IPS-NIHi7 (cell line): ENCODE results near the gene UBE3A.

Experiments
- DNase-seq: peaks from one replicate; pipeline ENCODE4 v3.0.0; 2012; ENCODE audit warnings: mixed read lengths; ENCODE audit errors: extremely low spot score

The UBE3A gene

DNA sequence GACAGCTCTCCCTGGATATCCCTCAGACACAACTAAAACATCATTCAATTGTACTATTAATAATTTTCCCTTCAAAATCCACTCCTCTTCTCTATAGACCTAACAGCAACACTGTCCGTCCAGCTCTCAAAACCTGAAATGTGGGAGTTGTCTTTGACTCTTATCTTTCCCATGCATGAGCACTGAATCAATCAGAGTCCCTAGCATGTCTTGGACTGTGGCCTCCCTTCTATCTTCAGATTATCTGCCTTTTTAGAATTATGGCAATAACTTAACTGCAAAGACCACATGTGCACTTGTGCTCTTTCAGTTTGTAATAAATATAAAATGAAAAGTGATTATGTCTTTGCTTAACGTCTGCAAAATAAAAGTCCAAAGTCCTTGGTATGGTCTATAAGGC lies 107.0 kb downstream of the UBE3A start:
- DNase-seq: no peak

DNA sequence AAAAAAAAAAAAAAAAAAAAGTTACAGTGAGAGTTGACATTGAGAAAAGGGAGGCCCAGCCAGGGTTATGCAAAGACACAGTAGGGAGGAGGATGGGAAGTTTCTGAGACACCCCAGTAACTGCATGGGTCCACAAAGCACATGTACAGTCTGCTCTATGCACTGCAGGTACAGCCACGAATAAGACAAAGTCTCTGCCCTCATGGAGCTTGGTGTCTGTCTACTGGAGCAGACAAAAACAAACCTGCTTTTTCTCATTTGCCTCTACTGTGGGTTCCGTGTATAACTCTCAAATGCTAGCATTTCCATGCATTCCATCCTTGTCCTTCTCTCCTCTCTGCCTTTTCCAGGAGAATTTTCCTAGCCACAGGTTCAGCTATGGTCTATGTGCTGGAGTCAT lies 107.4 kb downstream of the UBE3A start:
- no peak for DNase-seq

DNA sequence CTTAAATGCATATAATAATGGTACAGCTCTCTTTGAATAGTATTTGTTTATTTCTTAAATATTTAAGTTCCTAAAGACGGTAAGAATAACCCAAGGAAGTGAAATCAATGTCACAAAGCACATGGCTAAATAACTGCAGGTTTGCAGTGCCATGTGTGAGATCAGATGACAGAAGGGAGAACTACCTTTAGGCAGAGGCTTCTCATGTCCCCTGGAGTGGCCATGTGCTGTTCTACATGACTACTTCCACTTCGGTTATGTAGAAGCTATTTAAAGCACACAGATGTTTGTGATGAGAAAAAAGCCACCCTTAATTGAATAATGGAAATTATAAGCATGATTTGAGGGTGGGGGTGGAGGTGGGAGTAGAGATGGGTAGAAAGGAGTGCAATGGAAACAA lies 109.1 kb downstream of the UBE3A start:
- DNase-seq: no peak

DNA sequence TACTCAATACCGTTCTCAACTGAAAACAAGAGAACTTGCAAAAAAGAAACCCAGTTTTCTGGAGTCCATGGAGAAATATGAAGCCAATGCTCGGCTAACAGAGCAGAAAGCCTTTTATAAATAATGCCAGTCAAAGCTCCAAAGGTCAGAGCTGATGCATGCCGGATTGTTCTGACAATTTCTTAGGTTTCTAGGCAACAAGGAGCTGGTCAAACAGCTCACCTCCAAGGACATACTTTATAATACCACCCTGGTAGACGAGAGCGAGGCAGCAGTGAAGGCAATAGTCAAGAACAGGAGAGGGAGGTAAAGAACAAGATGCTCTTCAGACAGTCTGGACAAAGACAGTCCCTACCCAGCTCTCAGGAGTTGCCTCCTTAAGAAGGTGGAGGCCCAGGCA lies 111.1 kb downstream of the UBE3A start:
- DNase-seq: no peak

DNA sequence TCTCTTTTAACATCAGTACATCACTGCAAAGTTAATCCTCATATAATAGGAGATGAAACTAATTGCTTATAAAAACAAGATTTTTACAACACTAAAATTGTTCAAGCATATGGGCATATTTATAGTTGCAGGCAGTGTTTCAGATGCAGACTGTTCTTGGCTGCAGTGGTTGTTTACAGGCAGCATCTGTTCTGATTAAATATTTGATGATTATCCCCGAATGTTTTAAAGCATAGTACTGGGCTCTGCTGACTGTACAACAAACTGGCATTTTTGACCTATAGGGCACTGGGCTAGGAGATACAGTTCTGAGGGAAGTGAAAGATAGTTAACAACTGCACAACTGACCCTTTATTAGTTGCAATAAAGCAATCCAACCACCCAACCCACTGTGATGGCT lies 113.6 kb downstream of the UBE3A start:
- no peak for DNase-seq

DNA sequence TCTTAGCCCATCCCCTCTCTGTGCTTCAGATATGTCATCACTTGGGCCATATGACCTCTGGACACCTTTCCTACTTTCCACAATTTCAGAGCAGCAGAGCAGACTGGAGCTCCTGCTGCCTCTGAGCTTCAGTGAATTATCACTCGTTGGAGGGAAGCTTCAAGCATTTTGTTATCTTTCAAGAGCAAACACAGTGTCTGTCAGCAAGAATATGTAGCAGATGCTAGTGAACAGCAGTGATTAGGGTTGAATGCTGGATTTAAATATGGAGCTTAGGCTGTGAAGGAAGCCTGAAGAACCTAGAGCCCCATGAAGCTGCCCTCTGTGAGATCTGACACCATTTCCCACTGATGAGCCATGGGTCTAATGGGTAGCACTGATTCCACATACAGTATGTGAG lies 115.4 kb downstream of the UBE3A start:
- no peak for DNase-seq

DNA sequence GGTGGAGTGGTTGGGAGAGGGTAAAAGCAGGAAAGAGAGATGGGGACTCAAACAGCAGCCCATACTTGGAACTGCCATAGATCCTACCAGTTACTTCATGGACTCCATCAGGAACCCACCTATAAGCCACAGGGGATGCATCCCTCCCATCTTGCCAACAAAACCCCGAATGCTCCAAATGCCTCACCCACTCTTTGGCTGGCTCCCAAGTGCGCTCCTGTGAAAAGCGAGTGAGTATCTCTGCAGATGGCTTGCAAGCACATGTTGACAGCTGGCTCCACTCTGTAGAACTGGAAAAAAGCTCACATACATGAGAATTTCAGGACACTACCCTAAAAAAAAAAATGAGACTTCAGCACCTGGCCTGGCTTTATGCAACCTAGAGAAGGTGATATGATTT lies 151.0 kb downstream of the UBE3A start:
- no peak for DNase-seq
